ENCODE data around the gene CPEB4. TPM values are rescaled to one million over a fixed set of nuclear protein-coding genes. Genes with fewer than 3 reads are reported as not detected.

The CPEB4 gene
- total RNA-seq, 4 donors from 2014 or later = 51.5 to 69.5 (median 66.1) TPM

- DNase-seq = no peak
- Histone ChIP-seq H3K27me3 (no peaks in the 10 kb centered on the region), H3K4me1 (peaks cover 15 to 25% of the 10 kb centered on the region in 2 donors), H3K4me3 (replicated peaks in 1 of 3) (no peak overlapping the region), H3K27ac (peak overlapping the region in 1 of 3 donors; percentile 3), H3K36me3 (peaks cover 22 to 41% of the 10 kb centered on the region in 2 donors), H3K9me3 (no peaks in the 10 kb centered on the region)
- intact Hi-C loops (cut with DNase I) = no loop called here
- TF ChIP-seq CTCF (IDR thresholded peaks at IDR 0.05) (no peak), POLR2A (IDR thresholded peaks at IDR 0.05) (no peak)
- 86 to 90% methylated on average over 2 of the region's 2 CpGs for WGBS, 2 donors
These were observed 62.7 kb downstream of the CPEB4 start for GRCh38 chr5:173950829-173951228.

- no peak overlapping the region for H3K4me3 ChIP-seq (replicated peaks in 1 of 3)
- no peak for TF ChIP-seq POLR2A (IDR thresholded peaks at IDR 0.05)
- no peak for TF ChIP-seq CTCF (IDR thresholded peaks at IDR 0.05)
- H3K36me3 ChIP-seq = peaks cover 25 to 38% of the 10 kb centered on the region in 2 donors
- no peaks in the 10 kb centered on the region for H3K9me3 ChIP-seq
- H3K27ac ChIP-seq = peak overlapping the region; percentile 92 to 99 (median 97)
- intact Hi-C loops (cut with DNase I) = no loop called here
- DNase-seq = no peak
- no peaks in the 10 kb centered on the region for H3K27me3 ChIP-seq
- peaks cover 39 to 47% of the 10 kb centered on the region in 2 donors for H3K4me1 ChIP-seq
- 86 to 92% methylated on average over 5 of the region's 5 CpGs for WGBS, 2 donors
These were observed 65.5 kb downstream of the CPEB4 start for GRCh38 chr5:173953528-173954090.

GRCh38 chr5:173954671-173955521, 66.7 kb downstream of the CPEB4 start:
- H3K4me1 ChIP-seq = peaks cover 45 to 53% of the 10 kb centered on the region in 2 donors
- H3K36me3 ChIP-seq = peaks cover 23 to 38% of the 10 kb centered on the region in 2 donors
- intact Hi-C loops (cut with DNase I) = no loop called here
- peak overlapping the region; percentile 92 to 99 (median 97) for H3K27ac ChIP-seq
- H3K27me3 ChIP-seq = no peaks in the 10 kb centered on the region
- 32 to 46% methylated on average over 6 of the region's 6 CpGs for WGBS, 2 donors
- peak; percentile 60 for DNase-seq
- no peaks in the 10 kb centered on the region for H3K9me3 ChIP-seq
- TF ChIP-seq POLR2A (IDR thresholded peaks at IDR 0.05) = peak in 1 of 2 donors; percentile 51
- no peak for TF ChIP-seq CTCF (IDR thresholded peaks at IDR 0.05)
- no peak overlapping the region for H3K4me3 ChIP-seq (replicated peaks in 1 of 3)

GRCh38 chr5:173960986-173961385, 72.8 kb downstream of the CPEB4 start:
- intact Hi-C loops (cut with DNase I) = no loop called here
- DNase-seq = no peak
- Histone ChIP-seq H3K9me3 (no peaks in the 10 kb centered on the region), H3K4me3 (replicated peaks in 1 of 3) (no peak overlapping the region), H3K36me3 (peaks cover under 1 to 3% of the 10 kb centered on the region in 2 donors), H3K4me1 (peaks cover 59 to 63% of the 10 kb centered on the region in 2 donors), H3K27me3 (no peaks in the 10 kb centered on the region), H3K27ac (peak overlapping the region; percentile 58 to 97 (median 86))
- WGBS, 2 donors = 66 to 69% methylated on average over 2 of the region's 2 CpGs
- no peak for TF ChIP-seq CTCF (IDR thresholded peaks at IDR 0.05)
- no peak for TF ChIP-seq POLR2A (IDR thresholded peaks at IDR 0.05)

- Histone ChIP-seq H3K9me3 (no peaks in the 10 kb centered on the region), H3K4me3 (replicated peaks in 1 of 3) (no peak overlapping the region), H3K27ac (peak overlapping the region; percentile 58 to 97 (median 86)), H3K27me3 (no peaks in the 10 kb centered on the region), H3K4me1 (peaks cover 55 to 59% of the 10 kb centered on the region in 2 donors), H3K36me3 (no peaks in the 10 kb centered on the region)
- intact Hi-C loops (cut with DNase I) = no loop called here
- WGBS, 2 donors = 24 to 27% methylated on average over 1 of the region's 1 CpG
- TF ChIP-seq CTCF (IDR thresholded peaks at IDR 0.05) (no peak), POLR2A (IDR thresholded peaks at IDR 0.05) (peak in 1 of 2 donors; percentile 57)
- DNase-seq = no peak
These were observed 73.3 kb downstream of the CPEB4 start for GRCh38 chr5:173961418-173961817.
